Thyroid gland (tissue), 4 donors: ENCODE data around the gene CCDC74B.

ENCODE experiments used
- CTCF ChIP-seq, 6 experiments: fragments of 200-600 bp in 3 of 6; fragments of 450-650 bp in 3 of 6; sonication (generic) in 3 of 6; IDR thresholded peaks; one replicate each; pipeline ENCODE4 v1.5.1; 2016 to 2019; ENCODE audit warnings: antibody characterized with exemption in 6 of 6, mild to moderate bottlenecking in 2 of 6, inconsistent platforms in 1 of 6, moderate library complexity in 1 of 6
- POLR2A ChIP-seq, 2 donors: fragments of 450-650 bp; IDR thresholded peaks; one replicate each; pipeline ENCODE4 v1.6.1; 2017; ENCODE audit warnings: antibody characterized with exemption in 2 of 2, mild to moderate bottlenecking in 2 of 2, moderate library complexity in 1 of 2

GRCh38 chr2:130187268-130187667 lies 42.4 kb upstream of the CCDC74B start:
- no peak for TF ChIP-seq CTCF (IDR thresholded peaks at IDR 0.05)
- no peak for TF ChIP-seq POLR2A (IDR thresholded peaks at IDR 0.05)
